ENCODE data around the gene COA1.
A peak's percentile ranks its signal among the peaks of the same experiment; 100 is the strongest.

The COA1 gene

DNA sequence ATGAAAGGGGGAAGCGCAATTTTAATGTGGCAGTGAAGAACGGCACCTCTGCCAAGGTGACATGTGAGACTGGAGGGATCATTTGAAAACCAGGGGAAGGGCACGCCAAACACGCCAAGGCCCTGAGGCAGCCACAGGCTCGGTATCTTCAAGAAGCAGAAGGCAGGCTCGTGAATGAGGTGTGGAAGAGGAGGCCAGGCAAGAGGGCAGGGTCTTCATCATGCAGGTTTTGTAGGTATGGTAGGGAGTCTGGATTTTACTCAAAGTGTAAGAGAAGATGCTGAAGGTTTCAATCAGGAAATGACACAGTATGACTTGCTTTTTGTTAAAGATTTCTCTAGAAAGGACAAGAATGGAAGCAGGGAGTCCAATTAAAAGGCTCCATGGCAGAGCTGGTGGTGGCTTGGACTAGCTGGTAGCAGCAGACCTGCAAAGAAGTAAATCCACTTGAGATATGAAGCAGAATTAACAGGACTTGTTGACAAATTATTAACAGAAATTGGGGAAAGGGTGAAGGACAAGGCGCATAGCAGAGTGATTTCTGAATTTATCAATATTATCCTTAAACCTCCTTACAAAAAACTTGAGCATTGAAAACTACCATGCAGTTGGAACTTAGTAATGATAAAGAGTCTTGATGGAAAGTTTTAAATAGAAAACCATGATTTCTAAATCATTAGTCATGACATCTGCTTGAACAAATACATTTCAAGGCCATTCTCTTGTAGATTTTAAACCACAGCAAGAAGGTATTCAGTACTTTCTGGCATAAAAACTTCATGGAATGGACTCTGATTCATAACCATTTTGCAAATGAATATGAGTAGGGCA, 70.4 kb downstream of the COA1 start:
- TF ChIP-seq, protein P1, sequence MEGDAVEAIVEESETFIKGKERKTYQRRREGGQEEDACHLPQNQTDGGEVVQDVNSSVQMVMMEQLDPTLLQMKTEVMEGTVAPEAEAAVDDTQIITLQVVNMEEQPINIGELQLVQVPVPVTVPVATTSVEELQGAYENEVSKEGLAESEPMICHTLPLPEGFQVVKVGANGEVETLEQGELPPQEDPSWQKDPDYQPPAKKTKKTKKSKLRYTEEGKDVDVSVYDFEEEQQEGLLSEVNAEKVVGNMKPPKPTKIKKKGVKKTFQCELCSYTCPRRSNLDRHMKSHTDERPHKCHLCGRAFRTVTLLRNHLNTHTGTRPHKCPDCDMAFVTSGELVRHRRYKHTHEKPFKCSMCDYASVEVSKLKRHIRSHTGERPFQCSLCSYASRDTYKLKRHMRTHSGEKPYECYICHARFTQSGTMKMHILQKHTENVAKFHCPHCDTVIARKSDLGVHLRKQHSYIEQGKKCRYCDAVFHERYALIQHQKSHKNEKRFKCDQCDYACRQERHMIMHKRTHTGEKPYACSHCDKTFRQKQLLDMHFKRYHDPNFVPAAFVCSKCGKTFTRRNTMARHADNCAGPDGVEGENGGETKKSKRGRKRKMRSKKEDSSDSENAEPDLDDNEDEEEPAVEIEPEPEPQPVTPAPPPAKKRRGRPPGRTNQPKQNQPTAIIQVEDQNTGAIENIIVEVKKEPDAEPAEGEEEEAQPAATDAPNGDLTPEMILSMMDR (conservative IDR thresholded peaks at IDR 0.05; ENCODE audit: low read depth, low read length) = no peak
- H3K4me3 ChIP-seq (ENCODE audit: low read length) = no peak overlapping the region
- no peak for DNase-seq (ENCODE audit: low read depth)

- no peak for DNase-seq (ENCODE audit: low read depth)
- TF ChIP-seq, protein P1 (conservative IDR thresholded peaks at IDR 0.05; ENCODE audit: low read depth, low read length) = no peak
- H3K4me3 ChIP-seq (ENCODE audit: low read length) = no peak overlapping the region
Measured at GRCh38 chr7:43656997-43657396, 72.3 kb downstream of the COA1 start.

DNA sequence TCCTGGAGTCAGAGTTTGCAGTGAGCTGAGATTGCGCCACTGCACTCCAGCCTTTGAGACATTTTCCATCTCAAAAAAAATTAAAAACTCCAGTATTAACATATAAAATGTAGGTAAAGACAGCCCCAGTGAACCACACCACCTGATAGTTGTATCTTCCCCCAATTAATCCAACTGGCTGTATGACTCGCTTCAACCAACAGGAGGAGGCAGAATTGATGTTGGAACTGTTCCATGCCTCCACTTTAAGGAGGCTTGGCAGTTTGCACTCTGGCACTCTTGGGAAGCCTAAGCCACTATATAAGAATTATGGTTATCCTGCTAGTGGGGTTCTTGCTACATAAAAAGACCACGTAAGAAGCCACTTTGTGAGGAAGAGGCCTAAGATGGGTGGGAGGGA, 73.7 kb downstream of the COA1 start:
- DNase-seq (ENCODE audit: low read depth) = no peak
- H3K4me3 ChIP-seq (ENCODE audit: low read length) = no peak overlapping the region
- TF ChIP-seq, protein P1 (conservative IDR thresholded peaks at IDR 0.05; ENCODE audit: low read depth, low read length) = no peak

- no peak for DNase-seq (ENCODE audit: low read depth)
- TF ChIP-seq, protein P1 (conservative IDR thresholded peaks at IDR 0.05; ENCODE audit: low read depth, low read length) = no peak
- no peak overlapping the region for H3K4me3 ChIP-seq (ENCODE audit: low read length)
Measured at GRCh38 chr7:43653891-43654504, 75.3 kb downstream of the COA1 start.

- DNase-seq (ENCODE audit: low read depth) = peak; percentile 80
- no peak overlapping the region for H3K4me3 ChIP-seq (ENCODE audit: low read length)
- TF ChIP-seq, protein P1 (conservative IDR thresholded peaks at IDR 0.05; ENCODE audit: low read depth, low read length) = no peak
Measured at GRCh38 chr7:43653466-43653865, 75.9 kb downstream of the COA1 start.

- no peak for DNase-seq (ENCODE audit: low read depth)
- TF ChIP-seq, protein P1 (conservative IDR thresholded peaks at IDR 0.05; ENCODE audit: low read depth, low read length) = no peak
- no peak overlapping the region for H3K4me3 ChIP-seq (ENCODE audit: low read length)
Measured at GRCh38 chr7:43652364-43652763, 77.0 kb downstream of the COA1 start.

Data from retinal pigment epithelial cell (primary cell).